HCT116 (cell line): ENCODE results near the gene CDC42BPB. TPM values are rescaled to one million over a fixed set of nuclear protein-coding genes. Genes with fewer than 3 reads are reported as not detected.

ENCODE experiments used
- ATAC-seq: fragments of 200-7000 bp; cut with Tn5 transposase; 2 replicates; pipeline ENCODE4 v1.9.1; 2020; ENCODE audit warnings: mild to moderate bottlenecking, moderate library complexity
- BruUV-seq: library from RNA; stranded (reverse); fragments of 400-500 nt; replicated peaks from 2 replicates; lab custom pipeline; 2021; lab: Mats Ljungman, UMichigan
- CTCF ChIA-PET: fragments of 300-600 bp; sonication (Branson Sonifier 250); formaldehyde crosslinking; loops from one replicate; lab custom pipeline; 2021; ENCODE audit warnings: antibody characterized with exemption; lab: Charles Lee
- POLR2A ChIA-PET: fragments of 300-600, 350-600 bp; sonication (Branson Sonifier 250); formaldehyde crosslinking; loops from one replicate; lab custom pipeline; 2021; ENCODE audit warnings: antibody characterized with exemption; lab: Charles Lee
- RAD21 ChIA-PET, 2 experiments: fragments of 300-600 bp; sonication (Branson Sonifier 250); formaldehyde crosslinking; loops; one replicate each; lab custom pipeline; 2023; ENCODE audit warnings: low total read pairs in 2 of 2; ENCODE audit not compliant: uncharacterized antibody in 2 of 2, unreplicated experiment in 2 of 2, low non-redundant PET in 1 of 2; lab: Charles Lee
- DNase-seq: peaks from one replicate; pipeline ENCODE4 v3.0.0-alpha.2; 2010; ENCODE audit warnings: low read depth, low spot score
- H2AFZ ChIP-seq: fragments of 200-600 bp; shearing (Covaris generic), sonication (generic); 2 replicates; pipeline ENCODE4 v1.6.1; 2017; ENCODE audit warnings: low read depth, mixed run types, mixed read lengths, antibody characterized with exemption, low read length; ENCODE audit not compliant: poor library complexity, severe bottlenecking
- H3K27ac ChIP-seq: 2 replicates; pipeline ENCODE4 v1.5.1; 2012; ENCODE audit warnings: low read depth, low read length
- H3K27me3 ChIP-seq: fragments of 200-600 bp; sonication (generic); 2 replicates; pipeline ENCODE4 v1.6.1; 2016; ENCODE audit warnings: mixed run types, low read length, mixed read lengths; ENCODE audit not compliant: insufficient read depth
- H3K36me3 ChIP-seq, 2 experiments: fragments of 200-500 bp in 1 of 2; fragments of 200-600 bp in 1 of 2; sonication (Bioruptor generic) in 1 of 2; sonication (generic) in 1 of 2; 2 replicates each; pipeline versions ENCODE4 v1.5.1 to v1.6.1; 2014 to 2016; ENCODE audit warnings: low read length in 2 of 2, inconsistent platforms in 1 of 2, mixed read lengths in 1 of 2, mixed run types in 1 of 2; ENCODE audit not compliant: insufficient read depth in 2 of 2, control insufficient read depth in 1 of 2
- H3K4me1 ChIP-seq, 2 experiments: fragments of 200-600 bp in 1 of 2; sonication (generic) in 1 of 2; 2 replicates each; pipeline versions ENCODE4 v1.5.1 to v1.6.1; 2012 to 2017; ENCODE audit warnings: low read length in 2 of 2, inconsistent platforms in 1 of 2, mild to moderate bottlenecking in 1 of 2, mixed read lengths in 1 of 2, mixed run types in 1 of 2, moderate library complexity in 1 of 2; ENCODE audit not compliant: insufficient read depth in 2 of 2, control insufficient read depth in 1 of 2
- H3K4me2 ChIP-seq: fragments of 200-600 bp; sonication (generic); 2 replicates; pipeline ENCODE4 v1.6.1; 2017; ENCODE audit warnings: mixed run types, low read length, mixed read lengths
- H3K4me3 ChIP-seq, 2 experiments: fragments of 200-600 bp in 1 of 2; sonication (generic) in 1 of 2; replicated peaks in 1 of 2; 2 replicates each; pipeline ENCODE4 v1.5.1; 2011 to 2016; ENCODE audit warnings: low read length in 2 of 2, control low read depth in 1 of 2, low read depth in 1 of 2, mild to moderate bottlenecking in 1 of 2, mixed read lengths in 1 of 2, mixed run types in 1 of 2
- H3K79me2 ChIP-seq: fragments of 200-600 bp; sonication (generic); 2 replicates; pipeline ENCODE4 v1.6.1; 2017; ENCODE audit warnings: mild to moderate bottlenecking, mixed run types, low read length, moderate library complexity, mixed read lengths; ENCODE audit not compliant: insufficient read depth
- H3K9ac ChIP-seq: fragments of 200-600 bp; sonication (generic); 2 replicates; pipeline ENCODE4 v1.6.1; 2016; ENCODE audit warnings: low read length, mixed read lengths
- H3K9me2 ChIP-seq: fragments of 200-600 bp; sonication (generic), shearing (Covaris generic); 2 replicates; pipeline ENCODE4 v1.6.1; 2017; ENCODE audit warnings: mixed run types, mild to moderate bottlenecking, moderate library complexity; ENCODE audit not compliant: insufficient read depth
- H3K9me3 ChIP-seq, 2 experiments: fragments of 200-500 bp in 1 of 2; fragments of 200-600 bp in 1 of 2; sonication (Bioruptor generic) in 1 of 2; sonication (generic) in 1 of 2; 2 replicates each; pipeline ENCODE4 v1.6.1; 2014 to 2017; ENCODE audit warnings: low read length in 2 of 2, mixed read lengths in 2 of 2, inconsistent platforms in 1 of 2, low read depth in 1 of 2, mild to moderate bottlenecking in 1 of 2, mixed run types in 1 of 2, moderate library complexity in 1 of 2; ENCODE audit not compliant: control insufficient read depth in 1 of 2, insufficient read depth in 1 of 2
- H4K20me1 ChIP-seq: fragments of 200-600 bp; sonication (generic), shearing (Covaris generic); 2 replicates; pipeline ENCODE4 v1.6.1; 2017; ENCODE audit warnings: mixed run types, mild to moderate bottlenecking, moderate library complexity; ENCODE audit not compliant: insufficient read depth
- CBX3 ChIP-seq: IDR thresholded peaks from 2 replicates; pipeline ENCODE4 v1.6.1; 2012; ENCODE audit warnings: low read depth
- CEBPB ChIP-seq: IDR thresholded peaks from 2 replicates; pipeline ENCODE4 v1.6.1; 2012; ENCODE audit warnings: low read depth
- EGR1 ChIP-seq: IDR thresholded peaks from 2 replicates; pipeline ENCODE4 v1.6.1; 2012; ENCODE audit warnings: low read depth
- ELF1 ChIP-seq: IDR thresholded peaks from 2 replicates; pipeline ENCODE4 v1.6.1; 2012; ENCODE audit warnings: low read depth, borderline replicate concordance
- EZH2phosphoT487 ChIP-seq: fragments of 200-600 bp; IDR thresholded peaks from 2 replicates; pipeline ENCODE4 v1.6.1; 2018; ENCODE audit warnings: antibody characterized with exemption, borderline replicate concordance
- FOSL1 ChIP-seq: IDR thresholded peaks from 2 replicates; pipeline ENCODE4 v1.6.1; 2012; ENCODE audit warnings: low read depth
- JUND ChIP-seq: IDR thresholded peaks from 2 replicates; pipeline ENCODE4 v1.6.1; 2012
- POLR2A ChIP-seq: IDR thresholded peaks from 2 replicates; pipeline ENCODE4 v1.7.0; 2011; ENCODE audit warnings: borderline replicate concordance; ENCODE audit not compliant: insufficient read depth, insufficient read length; ENCODE audit errors: extremely low read depth
- SIN3A ChIP-seq: IDR thresholded peaks from 2 replicates; pipeline ENCODE4 v1.6.1; 2012; ENCODE audit warnings: low read depth
- SP1 ChIP-seq: IDR thresholded peaks from 2 replicates; pipeline ENCODE4 v1.6.1; 2012; ENCODE audit warnings: low read depth
- SRF ChIP-seq: IDR thresholded peaks from 2 replicates; pipeline ENCODE4 v1.6.1; 2012; ENCODE audit warnings: low read depth
- YY1 ChIP-seq: IDR thresholded peaks from 2 replicates; pipeline ENCODE4 v1.6.1; 2011; ENCODE audit warnings: low read length, low read depth, moderate library complexity, mild to moderate bottlenecking; ENCODE audit not compliant: insufficient replicate concordance; ENCODE audit errors: extremely low read depth
- ZNF274 ChIP-seq: fragments of 200-500 bp; sonication (Bioruptor generic); IDR thresholded peaks from 2 replicates; pipeline ENCODE4 v1.6.1; 2014; ENCODE audit warnings: mild to moderate bottlenecking, low read depth, low read length, inconsistent platforms
- intact Hi-C: fragments of 100-400 bp; cut with micrococcal nuclease; formaldehyde crosslinking; loops from 2 replicates; pipeline ENCODE4 v1.10.0; 2022
- total RNA-seq: library from RNA; stranded (reverse); gene quantifications from one replicate; pipeline ENCODE4 v1.2.1, GENCODE V29; 2021; ENCODE audit not compliant: unreplicated experiment
- TF ChIP-seq, protein P1 (sequence below): IDR thresholded peaks from 2 replicates; pipeline ENCODE4 v1.6.1; 2012
- TF ChIP-seq, protein P2 (sequence below): IDR thresholded peaks from 2 replicates; pipeline ENCODE4 v1.6.1; 2011; ENCODE audit warnings: mild to moderate bottlenecking, low read length, moderate library complexity; ENCODE audit not compliant: insufficient replicate concordance; ENCODE audit errors: extremely low read depth
- TF ChIP-seq, protein P3 (sequence below): IDR thresholded peaks from 2 replicates; pipeline ENCODE4 v1.6.1; 2012; ENCODE audit warnings: low read depth

CDC42BPB gene
- total RNA-seq, 1 experiment from 2014 or later: 85.6 TPM

DNA sequence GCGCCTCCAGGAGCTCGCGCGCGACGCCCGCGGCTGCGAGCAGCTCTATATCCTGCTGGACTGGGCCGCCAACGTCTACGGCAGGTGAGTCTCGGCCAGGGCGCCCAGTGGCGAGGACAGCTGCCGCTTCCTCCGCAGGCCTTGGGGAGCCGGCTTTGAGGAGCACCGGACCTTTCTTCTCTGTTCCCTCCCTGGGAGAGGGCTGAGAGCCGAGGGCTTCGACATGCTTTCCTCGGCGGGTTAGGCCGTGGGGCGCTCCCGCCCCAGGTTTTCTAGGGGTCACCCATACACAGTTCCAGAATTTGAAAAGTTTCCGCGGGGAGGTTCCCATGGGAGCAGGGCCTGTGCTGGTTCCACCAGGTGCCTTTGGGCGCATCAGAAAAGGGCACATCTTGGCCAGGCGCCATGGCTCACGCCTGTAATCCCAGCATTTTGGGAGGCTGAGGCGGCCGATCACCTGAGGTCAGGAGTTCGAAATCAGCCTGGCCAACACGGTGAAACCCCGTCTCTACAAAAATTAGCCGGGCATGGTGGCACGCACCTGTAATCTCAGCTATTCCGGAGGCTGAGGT is 45.4 kb upstream of the CDC42BPB start:
- BruUV-seq: no TSS peak

More for the DNA sequence above, 45.4 kb upstream of the CDC42BPB start:
- CTCF ChIA-PET: interaction anchor here (0.7 kb wide), 1 partner anchor 923 kb away, joined by 3 read pairs; no protein-coding TSS in a partner anchor
- intact Hi-C loops: no loop called here
- Histone ChIP-seq H3K4me3 (no peak overlapping the region), H3K79me2 (no peaks in the 10 kb centered on the region), H3K4me2 (no peak overlapping the region), H3K36me3 (no peaks in the 10 kb centered on the region), H3K9ac (no peak overlapping the region), H3K27me3 (no peaks in the 10 kb centered on the region), H2AFZ (no peak overlapping the region), H3K9me3 (no peaks in the 10 kb centered on the region)
- ATAC-seq: no peak
- POLR2A ChIA-PET: no interaction called here
- DNase-seq: no peak
- TF ChIP-seq SP1 (no peak), ZNF274 (no peak), POLR2A (no peak), CEBPB (no peak), EZH2phosphoT487 (no peak), CBX3 (no peak), JUND (no peak), SIN3A (no peak), EGR1 (no peak), YY1 (no peak), FOSL1 (no peak), SRF (no peak), ELF1 (no peak)
- TF ChIP-seq, protein P1, sequence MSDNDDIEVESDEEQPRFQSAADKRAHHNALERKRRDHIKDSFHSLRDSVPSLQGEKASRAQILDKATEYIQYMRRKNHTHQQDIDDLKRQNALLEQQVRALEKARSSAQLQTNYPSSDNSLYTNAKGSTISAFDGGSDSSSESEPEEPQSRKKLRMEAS: no peak
- TF ChIP-seq, protein P2, sequence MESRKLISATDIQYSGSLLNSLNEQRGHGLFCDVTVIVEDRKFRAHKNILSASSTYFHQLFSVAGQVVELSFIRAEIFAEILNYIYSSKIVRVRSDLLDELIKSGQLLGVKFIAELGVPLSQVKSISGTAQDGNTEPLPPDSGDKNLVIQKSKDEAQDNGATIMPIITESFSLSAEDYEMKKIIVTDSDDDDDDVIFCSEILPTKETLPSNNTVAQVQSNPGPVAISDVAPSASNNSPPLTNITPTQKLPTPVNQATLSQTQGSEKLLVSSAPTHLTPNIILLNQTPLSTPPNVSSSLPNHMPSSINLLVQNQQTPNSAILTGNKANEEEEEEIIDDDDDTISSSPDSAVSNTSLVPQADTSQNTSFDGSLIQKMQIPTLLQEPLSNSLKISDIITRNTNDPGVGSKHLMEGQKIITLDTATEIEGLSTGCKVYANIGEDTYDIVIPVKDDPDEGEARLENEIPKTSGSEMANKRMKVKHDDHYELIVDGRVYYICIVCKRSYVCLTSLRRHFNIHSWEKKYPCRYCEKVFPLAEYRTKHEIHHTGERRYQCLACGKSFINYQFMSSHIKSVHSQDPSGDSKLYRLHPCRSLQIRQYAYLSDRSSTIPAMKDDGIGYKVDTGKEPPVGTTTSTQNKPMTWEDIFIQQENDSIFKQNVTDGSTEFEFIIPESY: no peak
- TF ChIP-seq, protein P3, sequence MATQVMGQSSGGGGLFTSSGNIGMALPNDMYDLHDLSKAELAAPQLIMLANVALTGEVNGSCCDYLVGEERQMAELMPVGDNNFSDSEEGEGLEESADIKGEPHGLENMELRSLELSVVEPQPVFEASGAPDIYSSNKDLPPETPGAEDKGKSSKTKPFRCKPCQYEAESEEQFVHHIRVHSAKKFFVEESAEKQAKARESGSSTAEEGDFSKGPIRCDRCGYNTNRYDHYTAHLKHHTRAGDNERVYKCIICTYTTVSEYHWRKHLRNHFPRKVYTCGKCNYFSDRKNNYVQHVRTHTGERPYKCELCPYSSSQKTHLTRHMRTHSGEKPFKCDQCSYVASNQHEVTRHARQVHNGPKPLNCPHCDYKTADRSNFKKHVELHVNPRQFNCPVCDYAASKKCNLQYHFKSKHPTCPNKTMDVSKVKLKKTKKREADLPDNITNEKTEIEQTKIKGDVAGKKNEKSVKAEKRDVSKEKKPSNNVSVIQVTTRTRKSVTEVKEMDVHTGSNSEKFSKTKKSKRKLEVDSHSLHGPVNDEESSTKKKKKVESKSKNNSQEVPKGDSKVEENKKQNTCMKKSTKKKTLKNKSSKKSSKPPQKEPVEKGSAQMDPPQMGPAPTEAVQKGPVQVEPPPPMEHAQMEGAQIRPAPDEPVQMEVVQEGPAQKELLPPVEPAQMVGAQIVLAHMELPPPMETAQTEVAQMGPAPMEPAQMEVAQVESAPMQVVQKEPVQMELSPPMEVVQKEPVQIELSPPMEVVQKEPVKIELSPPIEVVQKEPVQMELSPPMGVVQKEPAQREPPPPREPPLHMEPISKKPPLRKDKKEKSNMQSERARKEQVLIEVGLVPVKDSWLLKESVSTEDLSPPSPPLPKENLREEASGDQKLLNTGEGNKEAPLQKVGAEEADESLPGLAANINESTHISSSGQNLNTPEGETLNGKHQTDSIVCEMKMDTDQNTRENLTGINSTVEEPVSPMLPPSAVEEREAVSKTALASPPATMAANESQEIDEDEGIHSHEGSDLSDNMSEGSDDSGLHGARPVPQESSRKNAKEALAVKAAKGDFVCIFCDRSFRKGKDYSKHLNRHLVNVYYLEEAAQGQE: no peak
- TF ChIP-seq, all 23 proteins: peak for 0
- no peaks in the 10 kb centered on the region for H4K20me1 ChIP-seq
- RAD21 ChIA-PET: no interaction called here
- peaks cover 14 to 29% of the 10 kb centered on the region in 2 experiments; a peak in 3 of 4 replicates for H3K4me1 ChIP-seq
- no peak overlapping the region for H3K27ac ChIP-seq
- no peaks in the 10 kb centered on the region for H3K9me2 ChIP-seq
